Right lung (tissue), 5 donors: Measurements from ENCODE around the gene PIGZ. TPM values are rescaled to one million over a fixed set of nuclear protein-coding genes. Genes with fewer than 3 reads are reported as not detected.

ENCODE experiments used
- DNase-seq, 2 donors: peaks; one replicate each; pipeline ENCODE4 v3.0.0-alpha.2; 2013
- polyA plus RNA-seq, 5 donors: library from polyadenylated mRNA; unstranded; fragments of 120-200 nt; gene quantifications; one replicate each; pipeline versions ENCODE4 v1.2.1 to v1.2.3, GENCODE V29; 2013; ENCODE audit warnings: inconsistent platforms in 1 of 5, low replicate concordance in 1 of 5; ENCODE audit not compliant: insufficient read length in 5 of 5, insufficient read depth in 1 of 5

Gene PIGZ
- polyA plus RNA-seq, 5 donors: 1.1 to 2.3 (median 1.4) TPM

GRCh38 chr3:196920733-196921132 lies 47.9 kb downstream of the PIGZ start:
- no peak for DNase-seq

GRCh38 chr3:196918968-196919367 lies 49.7 kb downstream of the PIGZ start:
- DNase-seq: no peak

DNA sequence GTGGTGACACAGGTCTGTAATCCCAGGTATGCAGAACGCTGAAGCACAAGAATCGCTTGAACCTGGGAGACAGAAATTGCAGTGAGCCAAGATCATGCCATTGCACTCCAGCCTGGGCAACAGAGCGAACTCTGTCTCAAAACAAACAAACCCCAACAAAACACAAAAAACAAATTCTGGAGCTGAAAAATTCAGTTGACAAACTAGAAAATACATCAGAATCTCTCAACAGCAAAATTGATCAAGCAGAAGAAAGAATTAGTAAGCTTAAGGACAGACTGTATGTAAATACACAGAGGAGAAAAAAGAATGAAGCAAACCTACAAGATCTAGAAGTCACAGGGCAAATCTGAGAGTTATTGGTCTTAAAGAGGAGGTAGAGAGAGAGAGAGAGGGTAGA lies 51.6 kb downstream of the PIGZ start:
- no peak for DNase-seq

- no peak for DNase-seq
Measured at GRCh38 chr3:196916221-196916620, 52.4 kb downstream of the PIGZ start.

DNA sequence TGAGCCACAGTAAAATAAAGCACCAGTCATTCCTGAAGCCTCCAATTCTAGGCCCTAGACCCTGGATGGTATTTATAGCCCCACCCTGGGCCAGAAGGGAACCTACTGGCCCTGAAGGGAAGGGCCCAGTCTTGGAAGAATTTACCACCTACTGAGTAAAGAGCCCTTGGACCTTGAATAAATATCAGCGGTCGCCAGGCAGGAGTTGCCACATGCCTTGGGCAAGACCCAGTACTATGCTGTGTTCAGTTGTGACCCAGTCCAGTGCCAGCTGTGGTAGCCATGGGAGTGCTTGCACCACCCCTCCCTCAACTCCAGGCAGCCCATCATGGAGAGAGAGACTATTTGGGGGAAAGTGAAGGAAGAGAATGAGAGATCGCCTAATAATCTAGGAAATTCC lies 53.3 kb downstream of the PIGZ start:
- DNase-seq: no peak

- no peak for DNase-seq
Measured at GRCh38 chr3:196914866-196915265, 53.8 kb downstream of the PIGZ start.

DNA sequence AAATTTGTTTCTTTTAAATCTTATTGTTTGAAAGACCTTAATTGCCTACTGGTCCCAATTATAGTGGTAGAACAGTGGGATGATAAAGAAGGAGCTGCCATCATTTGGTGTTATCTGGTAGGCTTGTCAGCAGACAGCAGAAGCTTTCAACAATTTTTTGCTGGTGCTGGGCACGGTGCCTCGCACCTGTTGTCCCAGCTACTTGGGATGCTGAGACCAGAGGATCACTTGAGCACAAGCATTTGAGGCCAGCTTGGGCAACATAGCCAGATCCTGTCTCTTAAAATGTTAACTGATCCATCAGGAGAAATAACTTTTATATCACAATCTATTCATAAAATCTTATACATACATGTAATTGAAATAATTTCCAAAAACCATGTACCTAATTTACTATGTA lies 64.9 kb downstream of the PIGZ start:
- DNase-seq: no peak

DNA sequence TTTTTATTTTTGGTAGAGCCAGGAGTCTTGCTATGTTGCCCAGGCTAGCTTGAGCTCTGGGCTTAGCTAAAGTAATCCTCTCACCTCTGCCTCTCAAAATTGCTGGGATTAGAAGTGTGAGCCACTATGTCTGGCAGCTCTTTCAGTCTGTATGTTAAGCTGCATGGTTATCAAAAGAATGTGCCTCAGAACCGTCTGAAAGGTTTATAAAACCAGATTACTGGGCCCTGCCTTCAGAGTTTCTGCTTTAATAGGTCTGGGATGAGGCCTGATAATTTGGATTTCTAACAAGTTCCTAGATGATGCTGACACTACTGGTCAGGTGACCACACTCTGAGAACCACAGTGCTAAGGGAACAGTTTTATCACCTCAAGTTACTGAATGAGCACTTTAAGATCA lies 66.3 kb downstream of the PIGZ start:
- no peak for DNase-seq

- DNase-seq: no peak
Measured at GRCh38 chr3:196901768-196902167, 66.9 kb downstream of the PIGZ start.

Other genes with a start within 250 kb of the PIGZ start
- 10 to 100 TPM; 46.7 to 71.8 (median 64.5) TPM for gene PAK2, start 229.0 kb downstream of the PIGZ start, polyA plus RNA-seq
- 10 to 100 TPM; 24.2 to 35.1 (median 28.5) TPM for gene SENP5, start 100.9 kb downstream of the PIGZ start, polyA plus RNA-seq
- gene NCBP2, start 26.3 kb downstream of the PIGZ start, polyA plus RNA-seq: 10 to 100 TPM; 77.0 to 95.3 (median 88.3) TPM
- gene MELTF, start 61.0 kb upstream of the PIGZ start, polyA plus RNA-seq: 1 to 10 TPM; 3.7 to 6.3 (median 5.7) TPM